Ovary (tissue), 9 donors: ENCODE measurements around the gene LRRC18. TPM values are rescaled to one million over a fixed set of nuclear protein-coding genes. Genes with fewer than 3 reads are reported as not detected.

Experiments
- DNase-seq, 5 donors: peaks; one replicate each; pipeline ENCODE4 v3.0.0-alpha.2; 2019 to 2020
- H3K27ac ChIP-seq, 2 donors: fragments of 200-600 bp; one replicate each; pipeline versions ENCODE4 v1.5.1 to v1.8.0; 2019 to 2022
- H3K27me3 ChIP-seq: fragments of 200-600 bp; one replicate; pipeline ENCODE4 v1.8.0; 2022
- H3K36me3 ChIP-seq: fragments of 200-600 bp; sonication (generic); one replicate; pipeline ENCODE4 v1.5.1; 2019
- H3K4me1 ChIP-seq: one replicate; pipeline ENCODE4 v1.8.1; 2013; ENCODE audit warnings: mild to moderate bottlenecking, moderate library complexity; ENCODE audit not compliant: insufficient read depth
- H3K4me3 ChIP-seq: fragments of 200-600 bp; sonication (generic); one replicate; pipeline ENCODE4 v1.5.1; 2017
- H3K9me3 ChIP-seq, 2 donors: fragments of 200-600 bp in 1 of 2; sonication (generic) in 1 of 2; one replicate each; pipeline versions ENCODE4 v1.5.1 to v1.8.1; 2013 to 2019; ENCODE audit warnings: mild to moderate bottlenecking in 1 of 2, moderate library complexity in 1 of 2
- EP300 ChIP-seq: sonication (generic); formaldehyde crosslinking; IDR thresholded peaks from one replicate; pipeline ENCODE4 v1.6.1; 2017; ENCODE audit warnings: antibody characterized with exemption
- POLR2A ChIP-seq: fragments of 450-650 bp; IDR thresholded peaks from one replicate; pipeline ENCODE4 v1.6.1; 2017; ENCODE audit warnings: antibody characterized with exemption, mild to moderate bottlenecking, moderate library complexity
- WGBS, 3 donors: extraction: QIAGEN DNeasy Blood & Tissue Kit in 1 of 3; methylation state at CpG; one replicate each; pipeline versions ENCODE4 v1.1.5 to v1.1.7; 2013 to 2017; 5-methylcytosine and 5-hydroxymethylcytosine counted together
- intact Hi-C, 4 donors: fragments of 100-400 bp; cut with DNase I; formaldehyde crosslinking; loops; one replicate each; pipeline versions ENCODE4 v1.11.0 to v1.15.1; 2022 to 2023
- polyA plus RNA-seq, 2 donors: library from polyadenylated mRNA; stranded (reverse); fragments of 200-250 nt in 1 of 2; fragments of 350-450 nt in 1 of 2; fragmentation: Illumina TruSeq in 1 of 2; extraction: RNeasy Lipid Tissue Mini Kit (QIAGEN cat#74804) in 1 of 2; gene quantifications; one replicate each; pipeline ENCODE4 v1.2.3, GENCODE V29; 2013 to 2014
- total RNA-seq, 7 donors: library from RNA; depleted of rRNA in 2 of 7; stranded (reverse); fragments of >200 nt in 2 of 7; fragmentation: NEBNext Ultra II Directional in 3 of 7; extraction: Animal tissue kit (Norgen Biotek cat#: 25700) in 3 of 7; gene quantifications; one replicate each; pipeline versions ENCODE4 v1.1.0 to v1.2.4, GENCODE V29; 2016 to 2023
- TF ChIP-seq, protein P1 (sequence below), 3 donors: fragments of 450-650 bp in 2 of 3; fragments of 200-600 bp in 1 of 3; IDR thresholded peaks; one replicate each; pipeline versions ENCODE4 v1.5.1 to v1.8.0; 2016 to 2022; ENCODE audit warnings: antibody characterized with exemption in 3 of 3, mild to moderate bottlenecking in 1 of 3
- donor health status: DM: no; HTN: no; CAD: no; lungs with moderate emphysema.
- donor health status: DM: no; HTN: no; CAD: no.
- donor health status: Bipolar disorder and iron deficiency.
- donor health status: DM: yes; HTN: yes; CAD: no.
- donor health status: DM: no; HTN: no; CAD: no.
- donor health status: DM: yes; HTN: yes; CAD: no.

Gene LRRC18
- total and polyA plus RNA-seq, 9 donors, result 0.15 to 1.4 (median 0.22) TPM; not detected in 4

DNA sequence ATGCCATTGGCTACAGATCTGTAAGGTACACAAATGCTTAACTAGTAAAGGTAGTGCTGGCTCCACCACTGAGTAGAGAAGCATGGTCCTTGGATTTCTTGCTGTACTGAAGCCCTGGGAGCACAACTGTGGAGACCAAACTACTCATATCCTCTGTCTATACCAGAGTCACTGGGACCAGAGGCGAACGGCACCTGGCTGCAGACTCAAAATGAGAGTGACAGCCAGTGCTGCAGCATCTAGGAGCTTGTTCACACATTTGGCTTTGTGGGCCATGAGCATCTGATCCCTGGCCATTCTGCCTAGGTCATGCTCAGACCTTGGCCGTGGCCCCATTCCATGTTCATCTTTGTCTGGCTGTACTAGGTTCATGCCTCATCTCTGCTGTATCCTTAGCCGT lies 31.9 kb downstream of the LRRC18 start:
- H3K27ac ChIP-seq, result no peak overlapping the region
- H3K4me3 ChIP-seq, result no peak overlapping the region
- no peaks in the 10 kb centered on the region for H3K9me3 ChIP-seq
- H3K36me3 ChIP-seq, result no peaks in the 10 kb centered on the region
- no peaks in the 10 kb centered on the region for H3K4me1 ChIP-seq
- WGBS, 3 donors, result 91 to 100% (median 94%) methylated on average over 4 of the region's 4 CpGs
- TF ChIP-seq POLR2A (no peak), EP300 (no peak)
- TF ChIP-seq, protein P1, sequence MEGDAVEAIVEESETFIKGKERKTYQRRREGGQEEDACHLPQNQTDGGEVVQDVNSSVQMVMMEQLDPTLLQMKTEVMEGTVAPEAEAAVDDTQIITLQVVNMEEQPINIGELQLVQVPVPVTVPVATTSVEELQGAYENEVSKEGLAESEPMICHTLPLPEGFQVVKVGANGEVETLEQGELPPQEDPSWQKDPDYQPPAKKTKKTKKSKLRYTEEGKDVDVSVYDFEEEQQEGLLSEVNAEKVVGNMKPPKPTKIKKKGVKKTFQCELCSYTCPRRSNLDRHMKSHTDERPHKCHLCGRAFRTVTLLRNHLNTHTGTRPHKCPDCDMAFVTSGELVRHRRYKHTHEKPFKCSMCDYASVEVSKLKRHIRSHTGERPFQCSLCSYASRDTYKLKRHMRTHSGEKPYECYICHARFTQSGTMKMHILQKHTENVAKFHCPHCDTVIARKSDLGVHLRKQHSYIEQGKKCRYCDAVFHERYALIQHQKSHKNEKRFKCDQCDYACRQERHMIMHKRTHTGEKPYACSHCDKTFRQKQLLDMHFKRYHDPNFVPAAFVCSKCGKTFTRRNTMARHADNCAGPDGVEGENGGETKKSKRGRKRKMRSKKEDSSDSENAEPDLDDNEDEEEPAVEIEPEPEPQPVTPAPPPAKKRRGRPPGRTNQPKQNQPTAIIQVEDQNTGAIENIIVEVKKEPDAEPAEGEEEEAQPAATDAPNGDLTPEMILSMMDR (IDR thresholded peaks at IDR 0.05), result no peak
- intact Hi-C loops, result no loop called here
- DNase-seq, result no peak
- H3K27me3 ChIP-seq, result no peaks in the 10 kb centered on the region

DNA sequence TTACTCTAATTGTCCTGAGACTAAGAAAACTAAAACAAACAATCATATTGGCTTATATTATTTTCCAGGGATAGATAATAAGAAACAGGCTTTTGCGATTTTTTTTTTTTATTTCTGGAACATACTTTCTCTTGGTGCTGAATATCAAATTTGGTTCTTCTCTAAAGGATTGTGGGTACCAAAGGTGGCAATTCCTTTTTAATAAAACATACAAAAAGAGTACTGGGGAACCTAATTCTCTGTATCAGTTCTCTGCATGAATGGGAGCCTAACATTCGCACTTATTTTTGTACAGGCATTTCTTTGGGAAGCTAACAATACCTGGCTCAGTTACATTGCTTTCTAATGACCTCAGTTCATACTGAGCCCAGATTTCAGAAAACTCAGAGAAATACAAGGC lies 32.8 kb downstream of the LRRC18 start:
- Histone ChIP-seq H3K27me3 (no peaks in the 10 kb centered on the region), H3K4me3 (no peak overlapping the region), H3K27ac (no peak overlapping the region), H3K36me3 (no peaks in the 10 kb centered on the region), H3K4me1 (no peaks in the 10 kb centered on the region), H3K9me3 (no peaks in the 10 kb centered on the region)
- 80 to 85% (median 80%) methylated on average over 2 of the region's 2 CpGs for WGBS, 3 donors
- no peak for DNase-seq
- intact Hi-C loops, result no loop called here
- no peak for TF ChIP-seq EP300
- TF ChIP-seq, protein P1 (IDR thresholded peaks at IDR 0.05), result no peak
- no peak for TF ChIP-seq POLR2A

DNA sequence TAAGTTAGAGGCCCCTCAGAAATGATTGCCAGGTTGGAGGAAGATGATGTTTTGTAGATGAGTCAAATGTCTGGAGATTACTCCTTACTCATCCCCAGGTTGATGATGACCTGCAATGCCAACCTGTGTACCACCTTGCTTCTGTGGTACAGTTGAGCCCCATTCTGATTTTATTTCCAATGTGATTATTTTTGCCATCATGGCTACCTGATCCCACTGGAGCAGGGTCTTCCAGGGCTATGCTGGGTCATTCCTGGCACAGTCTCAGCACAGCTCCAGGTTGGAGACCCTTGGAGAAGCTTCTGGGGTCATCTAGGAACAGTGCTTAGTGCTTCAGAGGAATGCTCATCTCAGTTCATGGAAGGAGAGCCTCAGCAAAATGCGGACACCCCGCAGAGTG lies 34.3 kb downstream of the LRRC18 start:
- H3K9me3 ChIP-seq, result no peaks in the 10 kb centered on the region
- TF ChIP-seq EP300 (no peak), POLR2A (no peak)
- TF ChIP-seq, protein P1 (IDR thresholded peaks at IDR 0.05), result no peak
- intact Hi-C loops, result no loop called here
- no peaks in the 10 kb centered on the region for H3K27me3 ChIP-seq
- H3K27ac ChIP-seq, result no peak overlapping the region
- WGBS, 3 donors, result 96 to 100% (median 97%) methylated on average over 2 of the region's 2 CpGs
- H3K4me3 ChIP-seq, result no peak overlapping the region
- H3K36me3 ChIP-seq, result no peaks in the 10 kb centered on the region
- H3K4me1 ChIP-seq, result no peaks in the 10 kb centered on the region
- DNase-seq, result no peak

DNA sequence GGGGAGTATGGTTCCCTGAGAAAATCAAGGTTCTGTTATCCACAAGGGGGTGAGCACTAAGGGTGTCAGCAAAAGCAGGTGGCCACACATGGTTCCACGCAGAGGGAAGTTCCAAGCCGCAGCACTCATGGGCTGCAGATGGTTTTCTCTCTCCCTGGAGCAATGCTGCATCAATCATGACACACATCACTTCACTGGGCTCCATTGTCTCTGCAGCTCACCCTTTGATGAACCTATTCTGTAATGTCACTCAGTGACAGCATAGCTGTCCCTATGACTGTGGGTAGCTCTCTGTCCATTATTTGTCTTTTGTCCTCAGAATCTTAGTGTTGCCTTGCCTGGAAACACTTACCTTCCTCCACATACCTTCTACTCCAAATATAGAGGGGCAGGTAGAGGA lies 34.8 kb downstream of the LRRC18 start:
- intact Hi-C loops, result no loop called here
- 82 to 96% (median 89%) methylated on average over 2 of the region's 2 CpGs for WGBS, 3 donors
- TF ChIP-seq POLR2A (no peak), EP300 (no peak)
- TF ChIP-seq, protein P1 (IDR thresholded peaks at IDR 0.05), result no peak
- Histone ChIP-seq H3K4me3 (no peak overlapping the region), H3K36me3 (no peaks in the 10 kb centered on the region), H3K4me1 (no peaks in the 10 kb centered on the region), H3K27me3 (no peaks in the 10 kb centered on the region), H3K9me3 (no peaks in the 10 kb centered on the region), H3K27ac (no peak overlapping the region)
- DNase-seq, result no peak

DNA sequence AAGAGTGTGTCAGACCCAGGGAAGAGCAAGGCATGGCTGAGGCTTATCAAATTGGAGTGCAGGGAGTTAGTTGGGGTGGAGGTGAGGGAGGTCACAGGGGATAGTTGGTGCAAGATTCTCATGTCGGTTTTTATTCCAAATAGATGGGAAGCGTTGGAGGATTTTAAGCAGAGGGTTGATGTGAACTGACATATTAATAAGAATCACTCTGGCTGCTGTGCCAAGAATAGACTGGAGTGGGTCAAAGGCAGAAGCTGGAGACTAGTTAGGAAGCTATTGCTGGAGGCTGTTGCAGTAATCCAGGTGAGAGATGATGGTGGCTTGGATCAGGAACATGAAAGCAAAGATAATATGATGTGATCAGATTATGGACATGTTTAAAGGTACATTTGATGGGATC lies 36.5 kb downstream of the LRRC18 start:
- WGBS, 3 donors, result 56 to 79% (median 68%) methylated on average over 2 of the region's 2 CpGs
- no peaks in the 10 kb centered on the region for H3K4me1 ChIP-seq
- intact Hi-C loops, result no loop called here
- DNase-seq, result no peak
- no peaks in the 10 kb centered on the region for H3K9me3 ChIP-seq
- H3K27me3 ChIP-seq, result no peaks in the 10 kb centered on the region
- no peak overlapping the region for H3K4me3 ChIP-seq
- no peaks in the 10 kb centered on the region for H3K36me3 ChIP-seq
- TF ChIP-seq EP300 (no peak), POLR2A (no peak)
- TF ChIP-seq, protein P1 (IDR thresholded peaks at IDR 0.05), result no peak
- H3K27ac ChIP-seq, result no peak overlapping the region
